ENCODE data around the gene ASCC1.
"Not testable (repeated sequence)": the region's sequence is repeated elsewhere in the genome, so short reads cannot be mapped to it uniquely, and the experiment has no call there.

The ASCC1 gene

DNA sequence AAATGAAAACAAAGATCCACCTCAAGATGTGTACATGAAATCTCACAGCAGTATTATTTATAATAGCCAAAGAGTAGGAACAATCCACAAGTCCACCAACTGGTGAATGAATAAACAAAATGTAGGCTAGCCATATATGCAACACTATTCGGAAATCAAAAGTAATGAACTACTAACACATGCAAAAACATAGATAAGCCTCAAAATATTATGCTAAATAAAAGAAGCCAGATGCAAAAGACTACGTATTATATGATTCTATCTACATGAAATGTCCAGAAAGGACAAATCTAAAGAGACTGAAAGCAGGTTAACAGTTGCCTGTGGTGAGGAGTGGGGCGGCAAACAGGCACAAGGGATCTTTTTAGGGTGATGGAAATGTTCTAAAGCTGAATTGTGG is 49.0 kb downstream of the ASCC1 start:
- DNase-seq = no peak

DNA sequence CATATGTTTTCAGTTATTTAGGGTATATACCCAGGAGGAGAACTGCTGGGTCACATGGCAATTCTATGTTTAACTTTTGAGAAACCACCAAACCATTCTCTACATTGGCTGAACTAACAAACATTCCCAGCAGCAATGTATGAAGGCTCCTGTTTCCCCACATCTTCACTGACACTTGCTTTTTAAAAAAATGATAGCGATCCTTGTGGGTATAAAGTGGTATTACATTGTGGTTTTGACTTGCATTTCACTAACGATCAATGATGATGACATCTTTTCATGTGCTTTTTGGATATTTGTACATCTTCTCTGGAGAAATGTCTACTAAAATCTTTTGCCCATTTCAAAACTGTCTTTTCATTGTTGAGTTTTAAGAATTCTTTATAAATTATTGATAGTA is 51.5 kb downstream of the ASCC1 start:
- DNase-seq = no peak

DNA sequence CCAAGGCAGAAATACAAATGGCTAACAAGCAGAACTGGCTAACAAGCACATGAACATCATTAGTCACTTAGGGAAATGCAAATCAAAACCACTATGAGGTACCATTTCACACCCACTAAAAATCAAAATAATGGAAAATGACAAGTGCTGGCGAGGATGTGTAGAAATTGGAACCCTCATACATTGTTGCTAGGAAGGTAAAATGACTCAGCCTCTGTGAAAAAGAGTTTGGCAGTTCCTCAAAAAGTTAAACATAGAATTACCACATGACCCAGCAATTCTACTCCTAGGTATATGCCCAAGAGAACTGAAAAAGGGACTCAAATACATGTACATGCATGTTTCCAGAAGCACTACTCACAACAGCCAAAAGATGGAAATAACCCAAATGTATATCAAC is 53.1 kb downstream of the ASCC1 start:
- no peak for DNase-seq

- DNase-seq = no peak
Measured at GRCh38 chr10:72158176-72158575, 57.9 kb downstream of the ASCC1 start.

DNA sequence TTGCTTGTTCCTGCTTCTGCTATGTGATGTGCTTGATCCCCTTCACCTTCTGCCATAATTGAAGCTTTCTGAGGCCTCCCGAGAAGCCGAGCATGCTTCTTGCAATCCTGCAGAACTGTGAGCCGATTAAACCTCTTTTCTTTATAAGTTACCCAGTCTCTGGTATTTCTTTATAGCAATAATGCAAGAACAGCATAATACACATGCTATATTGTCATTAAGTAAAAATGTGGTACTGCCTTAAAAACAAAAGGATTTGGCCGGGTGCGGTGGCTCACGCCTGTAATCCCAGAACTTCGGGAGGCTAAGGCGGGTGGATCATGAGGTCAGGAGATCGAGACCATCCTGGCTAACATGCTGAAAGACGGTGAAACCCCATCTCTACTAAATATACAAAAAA is 59.9 kb downstream of the ASCC1 start:
- DNase-seq = no peak

- no peak for DNase-seq
Measured at GRCh38 chr10:72152286-72152685, 63.8 kb downstream of the ASCC1 start.

DNA sequence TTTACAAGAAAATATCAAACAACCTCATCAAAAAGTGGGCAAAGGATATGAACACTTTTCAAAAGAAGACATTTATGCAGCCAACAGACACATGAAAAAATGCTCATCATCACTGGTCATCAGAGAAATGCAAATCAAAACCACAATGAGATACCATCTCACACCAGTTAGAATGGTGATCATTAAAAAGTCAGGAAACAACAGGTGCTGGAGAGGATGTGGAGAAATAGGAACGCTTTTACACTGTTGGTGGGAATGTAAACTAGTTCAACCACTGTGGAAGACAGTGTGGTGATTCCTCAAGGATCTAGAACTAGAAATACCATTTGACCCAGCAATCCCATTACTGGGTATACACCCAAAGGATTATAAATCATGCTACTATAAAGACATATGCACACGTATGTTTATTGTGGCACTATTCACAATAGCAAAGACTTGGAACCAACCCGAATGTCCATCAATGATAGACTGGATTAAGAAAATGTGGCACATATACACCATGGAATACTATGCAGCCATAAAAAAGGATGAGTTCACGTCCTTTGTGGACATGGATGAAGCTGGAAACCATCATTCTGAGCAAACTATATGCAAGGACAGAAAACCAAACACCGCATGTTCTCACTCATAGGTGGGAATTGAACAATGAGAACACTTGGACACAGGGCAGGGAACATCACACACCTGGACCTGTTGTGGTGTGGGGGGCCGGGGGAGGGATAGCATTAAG is 65.2 kb downstream of the ASCC1 start:
- not testable (repeated sequence) for DNase-seq

DNA sequence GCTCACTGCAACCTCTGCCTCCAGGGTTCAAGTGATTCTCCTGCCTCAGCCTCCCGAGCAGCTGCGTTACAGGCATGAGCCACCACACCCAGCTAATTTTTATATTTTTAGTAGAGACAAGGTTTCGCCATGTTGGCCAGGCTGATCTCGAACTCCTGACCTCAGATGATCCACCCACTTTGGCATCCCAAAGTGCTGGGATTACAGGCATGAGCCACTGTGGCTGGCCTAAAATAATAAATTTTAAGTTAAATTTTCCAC is 68.8 kb downstream of the ASCC1 start:
- DNase-seq = not testable (repeated sequence)

GRCh38 chr10:72146559-72147323 is 69.3 kb downstream of the ASCC1 start:
- DNase-seq = no peak

GRCh38 chr10:72146071-72146470 is 70.0 kb downstream of the ASCC1 start:
- DNase-seq = no peak

GRCh38 chr10:72145657-72146056 is 70.4 kb downstream of the ASCC1 start:
- no peak for DNase-seq

GRCh38 chr10:72140850-72141249 is 75.2 kb downstream of the ASCC1 start:
- no peak for DNase-seq

DNA sequence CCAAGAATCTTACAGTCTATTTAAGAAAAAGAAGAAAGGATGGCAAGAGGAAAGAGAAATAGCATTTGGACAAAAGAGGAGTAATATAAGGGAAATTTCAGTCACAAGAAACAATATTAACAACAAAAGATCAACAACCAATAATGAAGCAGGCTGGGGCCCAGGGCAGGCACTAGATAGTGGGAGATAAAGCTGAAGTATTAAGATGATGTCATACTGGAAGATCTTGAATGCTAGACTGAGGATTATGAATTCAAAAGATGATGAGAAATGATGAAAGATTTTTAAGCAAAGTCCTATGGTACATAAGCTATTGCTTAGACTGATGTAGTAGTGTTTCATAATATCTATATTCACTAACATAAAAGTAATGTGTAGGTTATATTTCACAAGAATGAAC is 75.9 kb downstream of the ASCC1 start:
- no peak for DNase-seq

DNA sequence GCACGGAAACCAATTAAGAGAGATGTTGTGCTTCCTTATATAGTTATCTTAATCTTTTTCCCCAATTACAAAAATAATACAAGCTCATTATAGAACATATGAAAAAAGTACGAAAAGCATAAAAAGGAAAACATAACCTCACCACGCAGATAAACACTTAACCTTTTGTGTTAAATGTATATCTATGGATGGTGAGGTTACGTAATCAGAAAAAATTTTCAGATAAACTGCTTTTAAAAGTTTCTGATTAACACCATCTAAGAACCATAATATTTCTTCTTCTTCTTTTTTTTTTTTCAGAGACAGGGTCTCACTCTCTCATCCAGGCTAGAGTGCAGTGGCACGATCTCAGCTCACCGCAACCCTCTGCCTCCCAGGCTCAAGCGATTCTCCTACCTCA is 78.5 kb downstream of the ASCC1 start:
- no peak for DNase-seq

DNA sequence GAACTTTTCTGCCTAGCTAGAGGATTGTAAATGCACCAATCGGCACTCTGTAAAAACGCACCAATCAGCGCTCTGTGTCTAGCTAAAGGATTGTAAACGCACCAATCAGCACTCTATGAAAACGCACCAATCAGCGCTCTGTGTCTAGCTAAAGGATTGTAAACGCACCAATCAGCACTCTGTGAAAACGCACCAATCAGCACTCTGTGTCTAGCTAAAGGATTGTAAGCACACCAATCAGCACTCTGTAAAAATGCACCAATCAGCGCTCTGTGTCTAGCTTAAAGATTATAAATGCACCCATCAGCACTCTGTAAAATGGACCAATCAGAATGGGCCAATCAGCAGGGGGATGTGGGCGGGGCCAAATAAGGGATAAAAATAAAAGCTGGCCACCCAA is 79.9 kb downstream of the ASCC1 start:
- not testable (repeated sequence) for DNase-seq

GRCh38 chr10:72134785-72135767 is 81.0 kb downstream of the ASCC1 start:
- peak; percentile 45 for DNase-seq

GRCh38 chr10:72133517-72133916 is 82.6 kb downstream of the ASCC1 start:
- no peak for DNase-seq

GRCh38 chr10:72132854-72133253 is 83.2 kb downstream of the ASCC1 start:
- DNase-seq = no peak

DNA sequence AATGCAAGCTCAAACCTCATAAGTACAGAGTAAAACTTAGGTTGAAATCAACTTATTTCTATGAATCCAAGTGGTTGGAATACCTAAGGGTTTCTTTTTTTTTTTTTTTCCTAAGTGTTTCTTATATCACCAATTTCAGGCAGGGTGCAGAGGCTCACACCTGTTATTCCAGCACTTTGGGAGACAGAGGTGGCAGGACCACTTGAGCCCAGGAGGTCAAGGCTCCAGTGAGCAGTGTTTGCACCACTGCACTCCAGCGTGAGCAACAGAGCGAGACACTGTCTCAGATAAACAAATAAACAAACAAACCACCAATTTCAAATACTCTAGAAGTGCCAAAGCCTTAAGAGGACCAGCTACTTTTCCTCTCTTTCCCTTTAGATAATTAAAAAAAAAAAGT is 88.5 kb downstream of the ASCC1 start:
- DNase-seq = no peak

DNA sequence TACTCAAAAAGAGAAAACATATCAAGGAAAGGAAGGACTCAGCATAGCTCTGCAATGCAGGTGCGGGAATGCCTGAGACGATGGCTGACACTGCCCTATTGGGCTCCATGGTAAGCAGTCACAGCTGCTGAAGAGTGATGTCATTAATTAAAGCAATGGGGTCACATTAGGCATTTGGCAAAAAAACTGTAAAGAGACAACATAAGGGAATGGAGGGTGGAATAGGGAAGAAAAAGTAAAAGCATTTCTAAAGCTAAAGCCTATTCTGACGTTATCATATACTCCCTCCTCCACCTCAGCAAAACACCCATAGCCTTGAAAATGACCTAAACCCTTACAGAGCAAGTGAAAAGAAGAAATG is 89.2 kb downstream of the ASCC1 start:
- no peak for DNase-seq

DNA sequence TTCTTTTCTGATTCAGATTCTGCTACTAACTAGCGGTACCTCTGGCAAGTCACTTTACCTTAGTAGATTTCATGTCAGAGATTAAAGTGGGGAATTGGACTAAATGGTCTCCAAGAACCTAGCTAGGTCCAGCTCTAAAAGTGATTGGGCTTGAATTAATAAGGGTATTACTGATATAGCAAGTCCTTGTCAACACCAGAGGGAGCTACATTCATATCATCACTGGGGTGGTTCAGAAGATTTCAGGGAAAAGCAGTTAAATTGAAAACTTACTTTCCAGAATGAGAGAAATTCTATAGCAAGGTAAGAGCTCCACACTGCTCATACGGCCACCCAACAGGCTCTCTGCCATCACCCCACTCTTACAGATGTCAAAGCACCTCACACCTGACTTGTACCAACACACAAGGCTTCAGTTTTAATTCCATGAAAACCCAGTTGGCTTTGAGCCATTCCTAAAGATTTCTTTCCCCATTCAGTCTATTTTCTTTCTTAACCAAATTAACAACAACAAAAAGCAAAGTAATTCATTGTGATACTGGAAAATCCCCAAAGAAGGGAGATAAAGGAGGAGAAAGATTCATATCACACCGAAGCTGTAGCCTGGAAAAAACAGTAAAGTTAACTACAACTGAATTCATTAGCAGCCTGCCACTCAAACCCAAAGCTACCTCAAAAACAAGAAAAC is 89.7 kb downstream of the ASCC1 start:
- DNase-seq = no peak

- DNase-seq = no peak
Measured at GRCh38 chr10:72124989-72125388, 91.1 kb downstream of the ASCC1 start.

DNA sequence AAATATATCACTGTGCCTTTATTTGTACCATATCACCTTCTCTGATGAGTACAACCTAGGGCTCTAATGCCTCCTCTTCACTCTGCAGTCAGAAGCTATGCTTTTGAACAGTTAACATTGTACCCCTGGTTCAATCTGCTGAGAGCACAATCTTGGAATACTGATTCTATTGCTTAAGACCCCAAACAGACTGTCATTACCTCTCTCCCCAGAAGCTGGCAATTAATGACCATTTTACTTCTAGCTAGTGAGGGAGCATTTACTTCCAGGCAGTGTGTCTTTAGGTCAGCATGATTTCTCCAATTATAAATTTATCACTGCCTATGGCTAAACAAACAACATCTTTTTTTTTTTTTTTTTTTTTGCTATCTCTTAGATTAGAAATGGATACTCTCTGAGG is 91.7 kb downstream of the ASCC1 start:
- DNase-seq = no peak
